GM10266 (cell line): ENCODE results near the gene MYOM3.

Source experiments
- DNase-seq: peaks from one replicate; pipeline ENCODE4 v3.0.0; 2012; ENCODE audit errors: extremely low spot score
- TF ChIP-seq, protein P1 (sequence below): IDR thresholded peaks from 2 replicates; pipeline ENCODE4 v1.5.1; 2012; ENCODE audit warnings: mild to moderate bottlenecking, low read depth; ENCODE audit not compliant: control insufficient read depth, insufficient read depth; ENCODE audit errors: missing control alignments

The MYOM3 gene

DNA sequence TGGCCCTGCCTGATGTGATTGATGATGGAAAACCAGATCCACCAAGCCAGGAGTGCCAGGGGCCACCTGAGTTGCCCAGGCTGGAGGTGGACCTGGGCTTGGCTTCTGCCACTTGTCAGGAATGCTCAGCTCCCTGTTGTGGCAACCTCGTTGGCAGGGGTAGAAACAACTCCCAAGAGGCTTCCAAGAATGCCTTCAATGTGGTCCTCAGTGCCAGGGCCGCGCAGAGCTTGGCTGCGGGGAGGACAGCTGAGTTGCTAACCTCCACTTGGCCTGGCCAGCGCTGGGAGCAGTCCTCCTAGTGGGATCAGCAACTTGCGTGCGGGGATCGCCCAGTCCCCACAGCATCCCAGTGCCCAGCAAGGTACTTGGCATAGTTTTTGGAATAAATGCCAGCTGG lies 9.0 kb downstream of the MYOM3 start:
- TF ChIP-seq, protein P1, sequence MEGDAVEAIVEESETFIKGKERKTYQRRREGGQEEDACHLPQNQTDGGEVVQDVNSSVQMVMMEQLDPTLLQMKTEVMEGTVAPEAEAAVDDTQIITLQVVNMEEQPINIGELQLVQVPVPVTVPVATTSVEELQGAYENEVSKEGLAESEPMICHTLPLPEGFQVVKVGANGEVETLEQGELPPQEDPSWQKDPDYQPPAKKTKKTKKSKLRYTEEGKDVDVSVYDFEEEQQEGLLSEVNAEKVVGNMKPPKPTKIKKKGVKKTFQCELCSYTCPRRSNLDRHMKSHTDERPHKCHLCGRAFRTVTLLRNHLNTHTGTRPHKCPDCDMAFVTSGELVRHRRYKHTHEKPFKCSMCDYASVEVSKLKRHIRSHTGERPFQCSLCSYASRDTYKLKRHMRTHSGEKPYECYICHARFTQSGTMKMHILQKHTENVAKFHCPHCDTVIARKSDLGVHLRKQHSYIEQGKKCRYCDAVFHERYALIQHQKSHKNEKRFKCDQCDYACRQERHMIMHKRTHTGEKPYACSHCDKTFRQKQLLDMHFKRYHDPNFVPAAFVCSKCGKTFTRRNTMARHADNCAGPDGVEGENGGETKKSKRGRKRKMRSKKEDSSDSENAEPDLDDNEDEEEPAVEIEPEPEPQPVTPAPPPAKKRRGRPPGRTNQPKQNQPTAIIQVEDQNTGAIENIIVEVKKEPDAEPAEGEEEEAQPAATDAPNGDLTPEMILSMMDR = no peak
- no peak for DNase-seq

- no peak for DNase-seq
- TF ChIP-seq, protein P1 = no peak
Measured at GRCh38 chr1:24101796-24102586, 9.9 kb downstream of the MYOM3 start.

DNA sequence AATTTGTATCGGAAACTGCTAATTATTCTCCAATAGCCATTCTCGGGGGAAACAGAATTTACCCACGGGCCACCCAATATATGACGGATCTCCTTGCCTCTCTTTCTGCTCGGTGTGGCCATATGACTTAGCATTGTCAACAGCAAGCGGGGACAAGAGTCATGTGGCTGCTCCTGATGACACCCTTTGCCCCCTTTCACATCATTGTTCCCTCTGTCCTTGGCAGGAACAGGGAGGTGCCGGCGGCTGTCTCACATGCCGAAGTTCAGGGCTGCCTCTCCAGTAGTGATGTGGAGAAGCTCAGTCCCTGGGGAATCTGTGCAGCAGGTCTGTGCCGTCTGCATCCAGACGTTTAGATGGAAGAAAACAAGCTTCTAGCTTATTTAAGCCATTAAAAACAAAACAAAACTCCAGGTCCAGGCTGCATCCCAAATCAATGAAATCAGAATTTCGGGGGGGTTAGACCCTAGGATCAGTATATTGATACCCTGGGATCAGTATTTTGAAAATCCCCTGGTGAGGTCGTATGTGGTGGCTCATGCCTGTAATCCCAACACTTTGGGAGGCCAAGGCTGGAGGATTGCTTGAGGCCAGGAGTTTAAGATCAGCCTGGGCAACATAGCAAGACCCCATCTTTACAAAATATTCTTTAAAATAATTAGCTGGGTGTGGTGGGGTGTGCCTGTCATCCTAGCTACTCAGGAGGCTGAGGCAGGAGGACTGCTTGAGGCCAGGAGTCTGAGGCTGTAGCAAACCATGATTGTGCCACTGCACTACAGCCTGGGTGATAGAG lies 10.8 kb downstream of the MYOM3 start:
- TF ChIP-seq, protein P1 = no peak
- no peak for DNase-seq

GRCh38 chr1:24098943-24099638 lies 12.8 kb downstream of the MYOM3 start:
- TF ChIP-seq, protein P1 = no peak
- DNase-seq = no peak

- no peak for DNase-seq
- TF ChIP-seq, protein P1 = no peak
Measured at GRCh38 chr1:24098102-24098501, 13.8 kb downstream of the MYOM3 start.

- no peak for DNase-seq
- TF ChIP-seq, protein P1 = no peak
Measured at GRCh38 chr1:24097663-24098062, 14.3 kb downstream of the MYOM3 start.
